ENCODE data around the gene PSD2. TPM values are rescaled to one million over a fixed set of nuclear protein-coding genes. Genes with fewer than 3 reads are reported as not detected.

The PSD2 gene
- total RNA-seq, 1 experiment from 2014 or later: not detected

GRCh38 chr5:139812836-139813805, 17.5 kb downstream of the PSD2 start:
- Histone ChIP-seq H3K27me3 (ENCODE audit: low read length) (peaks cover 21% of the 10 kb centered on the region), H2AFZ (ENCODE audit: low read length) (no peak overlapping the region), H3K9me3 (ENCODE audit: low read length) (no peaks in the 10 kb centered on the region), H3K4me1 (ENCODE audit: insufficient read depth, low read length) (no peaks in the 10 kb centered on the region), H3K9me2 (replicated peaks; ENCODE audit: low read length) (no peaks in the 10 kb centered on the region), H4K20me1 (ENCODE audit: low read length) (no peaks in the 10 kb centered on the region), H3K4me2 (ENCODE audit: low read length) (no peak overlapping the region), H3K27ac (ENCODE audit: low read length) (no peak overlapping the region), H3K79me2 (ENCODE audit: low read length) (no peaks in the 10 kb centered on the region), H3K4me3 (ENCODE audit: low read length) (no peak overlapping the region), H3K36me3 (ENCODE audit: low read depth, low read length) (no peaks in the 10 kb centered on the region), H3K9ac (ENCODE audit: low read length) (no peak overlapping the region), H3F3A (ENCODE audit: low read length, unreplicated experiment) (no peaks in the 10 kb centered on the region)
- intact Hi-C loops (cut with micrococcal nuclease): no loop called here
- ChIA-PET CTCF (no interaction called here), POLR2A (ENCODE audit: unreplicated experiment) (no interaction called here)
- BruUV-seq (replicated peaks): no TSS peak
- TF ChIP-seq CTCF (conservative IDR thresholded peaks at IDR 0.05; ENCODE audit: low read depth, low read length) (no peak), EZH2 (IDR thresholded peaks at IDR 0.05; ENCODE audit: low read length, unreplicated experiment) (no peak), EZH2phosphoT487 (IDR thresholded peaks at IDR 0.05; ENCODE audit: borderline replicate concordance, low read length) (no peak)
- ATAC-seq (no peak), DNase-seq (no peak)

- Histone ChIP-seq H3K9me2 (replicated peaks; ENCODE audit: low read length) (no peaks in the 10 kb centered on the region), H3K27me3 (ENCODE audit: low read length) (peaks cover 25% of the 10 kb centered on the region), H3K9ac (ENCODE audit: low read length) (no peak overlapping the region), H3K4me1 (ENCODE audit: insufficient read depth, low read length) (no peaks in the 10 kb centered on the region), H3K36me3 (ENCODE audit: low read depth, low read length) (no peaks in the 10 kb centered on the region), H3K4me3 (ENCODE audit: low read length) (no peak overlapping the region), H4K20me1 (ENCODE audit: low read length) (no peaks in the 10 kb centered on the region), H3K79me2 (ENCODE audit: low read length) (no peaks in the 10 kb centered on the region), H3F3A (ENCODE audit: low read length, unreplicated experiment) (no peaks in the 10 kb centered on the region), H3K4me2 (ENCODE audit: low read length) (no peak overlapping the region), H2AFZ (ENCODE audit: low read length) (no peak overlapping the region), H3K9me3 (ENCODE audit: low read length) (no peaks in the 10 kb centered on the region), H3K27ac (ENCODE audit: low read length) (no peak overlapping the region)
- TF ChIP-seq EZH2 (IDR thresholded peaks at IDR 0.05; ENCODE audit: low read length, unreplicated experiment): no peak
- no peak for TF ChIP-seq CTCF (conservative IDR thresholded peaks at IDR 0.05; ENCODE audit: low read depth, low read length)
- no peak for TF ChIP-seq EZH2phosphoT487 (IDR thresholded peaks at IDR 0.05; ENCODE audit: borderline replicate concordance, low read length)
- POLR2A ChIA-PET (ENCODE audit: unreplicated experiment): no interaction called here
- intact Hi-C loops (cut with micrococcal nuclease): no loop called here
- CTCF ChIA-PET: no interaction called here
- no TSS peak for BruUV-seq (replicated peaks)
- DNase-seq: no peak
- ATAC-seq: no peak
These were observed 18.6 kb downstream of the PSD2 start for GRCh38 chr5:139814191-139814601.

GRCh38 chr5:139814704-139815280, 19.2 kb downstream of the PSD2 start:
- Histone ChIP-seq H3K4me1 (ENCODE audit: insufficient read depth, low read length) (no peaks in the 10 kb centered on the region), H3K9ac (ENCODE audit: low read length) (no peak overlapping the region), H3K79me2 (ENCODE audit: low read length) (no peaks in the 10 kb centered on the region), H3K36me3 (ENCODE audit: low read depth, low read length) (no peaks in the 10 kb centered on the region), H3K9me2 (replicated peaks; ENCODE audit: low read length) (no peaks in the 10 kb centered on the region), H4K20me1 (ENCODE audit: low read length) (no peaks in the 10 kb centered on the region), H3K4me3 (ENCODE audit: low read length) (no peak overlapping the region), H3K27me3 (ENCODE audit: low read length) (peaks cover 31% of the 10 kb centered on the region), H3K4me2 (ENCODE audit: low read length) (no peak overlapping the region), H3K9me3 (ENCODE audit: low read length) (no peaks in the 10 kb centered on the region), H3F3A (ENCODE audit: low read length, unreplicated experiment) (no peaks in the 10 kb centered on the region), H3K27ac (ENCODE audit: low read length) (no peak overlapping the region), H2AFZ (ENCODE audit: low read length) (no peak overlapping the region)
- ChIA-PET CTCF (no interaction called here), POLR2A (ENCODE audit: unreplicated experiment) (no interaction called here)
- DNase-seq: no peak
- intact Hi-C loops (cut with micrococcal nuclease): no loop called here
- no TSS peak for BruUV-seq (replicated peaks)
- ATAC-seq: no peak
- no peak for TF ChIP-seq CTCF (conservative IDR thresholded peaks at IDR 0.05; ENCODE audit: low read depth, low read length)
- no peak for TF ChIP-seq EZH2phosphoT487 (IDR thresholded peaks at IDR 0.05; ENCODE audit: borderline replicate concordance, low read length)
- TF ChIP-seq EZH2 (IDR thresholded peaks at IDR 0.05; ENCODE audit: low read length, unreplicated experiment): no peak
